Panc1 (cell line): ENCODE data around the gene CERS5.
"Not testable (repeated sequence)": the region's sequence is repeated elsewhere in the genome, so short reads cannot be mapped to it uniquely, and the experiment has no call there.

Source experiments
- CTCF ChIP-seq: fragments of 450-650 bp; IDR thresholded peaks from 2 replicates; pipeline ENCODE4 v1.5.1; 2017; ENCODE audit warnings: mild to moderate bottlenecking
- POLR2AphosphoS5 ChIP-seq: IDR thresholded peaks from 2 replicates; pipeline ENCODE4 v1.6.1; 2012; ENCODE audit warnings: mild to moderate bottlenecking, low read depth, low read length, moderate library complexity
- REST ChIP-seq, 2 experiments: IDR thresholded peaks; 2 replicates each; pipeline ENCODE4 v1.6.1; 2011 to 2012; ENCODE audit warnings: low read depth in 2 of 2, control low read depth in 1 of 2, low read length in 1 of 2, mild to moderate bottlenecking in 1 of 2, moderate library complexity in 1 of 2; ENCODE audit not compliant: insufficient read depth in 1 of 2
- SIN3A ChIP-seq: IDR thresholded peaks from 2 replicates; pipeline ENCODE4 v1.6.1; 2012; ENCODE audit warnings: low read depth, mild to moderate bottlenecking, low read length, moderate library complexity, borderline replicate concordance; ENCODE audit not compliant: insufficient read depth
- TCF7L2 ChIP-seq: IDR thresholded peaks from 2 replicates; pipeline ENCODE4 v1.6.1; 2011; ENCODE audit warnings: mild to moderate bottlenecking, low read depth, low read length, inconsistent platforms

GRCh38 chr12:50154947-50155346 is 12.2 kb downstream of the CERS5 start:
- not testable (repeated sequence) for TF ChIP-seq CTCF; REST (IDR thresholded peaks at IDR 0.05; ENCODE audit: insufficient read depth in 1 of 2, low read depth in 2 of 2, low read length in 1 of 2); TCF7L2; POLR2AphosphoS5; SIN3A
